K562 (cell line): Measurements from ENCODE around the gene C16orf96.

Experiments
- CTCF ChIP-seq, 3 experiments: IDR thresholded peaks in 2 of 3; conservative IDR thresholded peaks in 1 of 3; 2 replicates each; pipeline ENCODE4 v1.5.1; 2011 to 2012; ENCODE audit warnings: low read length in 3 of 3, mild to moderate bottlenecking in 3 of 3, control low read depth in 2 of 3, improper control_type of control experiment in 1 of 3, inconsistent platforms in 1 of 3, low read depth in 1 of 3, mixed read lengths in 1 of 3, moderate library complexity in 1 of 3; ENCODE audit not compliant: insufficient read depth in 2 of 3
- JUN ChIP-seq, 2 experiments: sonication (generic) in 1 of 2; formaldehyde crosslinking in 1 of 2; IDR thresholded peaks; 2 replicates each; pipeline versions ENCODE4 v1.6.1 to v1.8.0; 2012 to 2022; ENCODE audit warnings: borderline replicate concordance in 2 of 2, mild to moderate bottlenecking in 2 of 2, improper control_type of control experiment in 1 of 2, low read depth in 1 of 2, low read length in 1 of 2, missing genetic modification reagents in 1 of 2
- RAD21 ChIP-seq, 2 experiments: fragments of 250-450 bp in 1 of 2; fragments of 450-650 bp in 1 of 2; sonication (Bioruptor Pico) in 1 of 2; formaldehyde crosslinking in 1 of 2; IDR thresholded peaks in 1 of 2; conservative IDR thresholded peaks in 1 of 2; 2 replicates each; pipeline versions ENCODE4 v1.4.0 to v1.8.0; 2020 to 2022; ENCODE audit warnings: mild to moderate bottlenecking in 2 of 2, moderate library complexity in 1 of 2
- ZNF398 ChIP-seq: fragments of 250-450 bp; sonication (Bioruptor Pico); IDR thresholded peaks from 2 replicates; pipeline ENCODE4 v1.8.0; 2021; ENCODE audit warnings: moderate library complexity, mild to moderate bottlenecking, inconsistent platforms

- TF ChIP-seq ZNF398 (CRISPR knock-in tag) (no peak), RAD21 (CRISPR knock-in tag; conservative IDR thresholded peaks at IDR 0.05 in 1 of 2, IDR thresholded peaks at IDR 0.05 in 1 of 2) (no peak), JUN (IDR thresholded peaks at IDR 0.05; ENCODE audit: borderline replicate concordance, low read depth, low read length) (no peak), JUN (CRISPR knock-in tag; IDR thresholded peaks at IDR 0.05; ENCODE audit: borderline replicate concordance) (no peak), CTCF (IDR thresholded peaks at IDR 0.05 in 2 of 3, conservative IDR thresholded peaks at IDR 0.05 in 1 of 3; ENCODE audit: insufficient read depth in 2 of 3, low read depth in 1 of 3, low read length in 3 of 3) (no peak)
Observed at GRCh38 chr16:4510747-4511426, 45.3 kb upstream of the C16orf96 start.
